NCI-H2227 (cell line): Measurements from ENCODE around the gene RALGAPA2.
"Not testable (repeated sequence)": the region's sequence is repeated elsewhere in the genome, so short reads cannot be mapped to it uniquely, and the experiment has no call there.

ENCODE experiments used
- DNase-seq: peaks from one replicate; lab custom pipeline; 2025; ENCODE audit not compliant: unreplicated experiment; lab: John Stamatoyannopoulos, UW

RALGAPA2 gene

GRCh38 chr20:20547221-20547875 lies 165.1 kb downstream of the RALGAPA2 start:
- DNase-seq, result no peak

GRCh38 chr20:20546402-20546801 lies 166.0 kb downstream of the RALGAPA2 start:
- DNase-seq, result no peak

GRCh38 chr20:20543348-20543747 lies 169.1 kb downstream of the RALGAPA2 start:
- DNase-seq, result not testable (repeated sequence)

- no peak for DNase-seq
Measured at GRCh38 chr20:20536240-20536933, 176.1 kb downstream of the RALGAPA2 start.

- DNase-seq, result no peak
Measured at GRCh38 chr20:20535051-20535450, 177.4 kb downstream of the RALGAPA2 start.

- no peak for DNase-seq
Measured at GRCh38 chr20:20531283-20531682, 181.2 kb downstream of the RALGAPA2 start.

- no peak for DNase-seq
Measured at GRCh38 chr20:20530428-20531151, 181.9 kb downstream of the RALGAPA2 start.

GRCh38 chr20:20529597-20529996 lies 182.8 kb downstream of the RALGAPA2 start:
- DNase-seq, result no peak

- no peak for DNase-seq
Measured at GRCh38 chr20:20528861-20529260, 183.6 kb downstream of the RALGAPA2 start.

- DNase-seq, result no peak
Measured at GRCh38 chr20:20527661-20528060, 184.8 kb downstream of the RALGAPA2 start.

- DNase-seq, result no peak
Measured at GRCh38 chr20:20525756-20526155, 186.7 kb downstream of the RALGAPA2 start.

- no peak for DNase-seq
Measured at GRCh38 chr20:20525214-20525613, 187.2 kb downstream of the RALGAPA2 start.

GRCh38 chr20:20524756-20525155 lies 187.7 kb downstream of the RALGAPA2 start:
- DNase-seq, result no peak

- DNase-seq, result no peak
Measured at GRCh38 chr20:20521736-20522135, 190.7 kb downstream of the RALGAPA2 start.

- DNase-seq, result no peak
Measured at GRCh38 chr20:20520776-20521175, 191.7 kb downstream of the RALGAPA2 start.

GRCh38 chr20:20519269-20519668 lies 193.2 kb downstream of the RALGAPA2 start:
- no peak for DNase-seq

- DNase-seq, result no peak
Measured at GRCh38 chr20:20518263-20518662, 194.2 kb downstream of the RALGAPA2 start.

GRCh38 chr20:20517296-20517695 lies 195.1 kb downstream of the RALGAPA2 start:
- DNase-seq, result no peak

- no peak for DNase-seq
Measured at GRCh38 chr20:20513720-20514119, 198.7 kb downstream of the RALGAPA2 start.

- no peak for DNase-seq
Measured at GRCh38 chr20:20505554-20505953, 206.9 kb downstream of the RALGAPA2 start.

- DNase-seq, result no peak
Measured at GRCh38 chr20:20503777-20504530, 208.5 kb downstream of the RALGAPA2 start.
